Activated T-cell treated with anti-CD3 and anti-CD28 coated beads for 24 hours (primary cell): ENCODE results near the gene SIMC1.

Source experiments
- DNase-seq: peaks from one replicate; pipeline ENCODE4 v3.0.0-alpha.2; 2020; ENCODE audit warnings: low read depth

Gene SIMC1

GRCh38 chr5:176388444-176389134 lies 150.4 kb downstream of the SIMC1 start, which contains the start of the genes HIGD2A and NOP16:
HIGD2A (plus strand) TSS chr5:176388751; CDS start chr5:176388820, 69 bp downstream.
NOP16 (minus strand) TSS chr5:176388598; CDS start chr5:176388539, 59 bp downstream.
- DNase-seq = peak; percentile 99

- no peak for DNase-seq
These were observed 151.2 kb downstream of the SIMC1 start for GRCh38 chr5:176389135-176390123.

DNA sequence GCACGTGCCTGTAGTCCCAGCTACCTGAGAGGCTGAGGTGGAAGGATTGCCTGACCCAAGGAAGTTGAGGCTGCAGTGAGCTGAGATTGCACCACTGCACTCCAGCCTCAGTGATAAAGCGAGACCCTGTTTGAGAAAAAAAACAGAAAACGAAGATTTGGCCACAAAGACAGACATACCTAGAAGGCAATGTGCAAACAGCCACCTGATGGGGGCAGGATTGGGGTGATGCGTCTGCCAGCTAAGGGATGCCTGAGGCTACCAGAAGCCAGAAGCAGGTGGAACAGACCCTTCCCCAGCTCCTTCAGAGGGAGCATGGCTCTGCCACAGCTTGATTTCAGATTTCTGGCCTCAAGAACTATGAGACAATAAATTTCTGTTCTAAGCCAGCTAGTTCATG lies 153.3 kb downstream of the SIMC1 start:
- no peak for DNase-seq

DNA sequence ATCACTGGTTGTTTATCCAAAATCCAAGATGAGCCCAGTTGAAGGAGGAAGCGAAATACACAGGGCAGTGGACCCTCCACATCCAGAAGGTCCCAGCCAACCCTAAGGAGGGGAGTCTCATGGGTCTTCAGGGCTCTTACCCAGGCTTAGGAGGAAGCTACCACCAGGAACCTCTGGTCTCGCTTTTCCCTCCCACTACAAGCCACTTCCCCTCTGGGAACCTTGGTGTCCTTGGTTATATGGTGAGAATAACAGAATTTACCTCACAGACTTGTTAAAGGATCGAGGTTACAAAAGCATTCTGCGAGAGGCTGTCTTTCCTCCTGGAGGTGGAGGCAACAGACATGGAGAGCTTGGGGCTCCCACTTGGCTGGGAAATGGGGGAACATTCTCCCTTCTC lies 153.8 kb downstream of the SIMC1 start:
- no peak for DNase-seq

GRCh38 chr5:176392526-176392925 lies 154.3 kb downstream of the SIMC1 start:
- DNase-seq = no peak

DNA sequence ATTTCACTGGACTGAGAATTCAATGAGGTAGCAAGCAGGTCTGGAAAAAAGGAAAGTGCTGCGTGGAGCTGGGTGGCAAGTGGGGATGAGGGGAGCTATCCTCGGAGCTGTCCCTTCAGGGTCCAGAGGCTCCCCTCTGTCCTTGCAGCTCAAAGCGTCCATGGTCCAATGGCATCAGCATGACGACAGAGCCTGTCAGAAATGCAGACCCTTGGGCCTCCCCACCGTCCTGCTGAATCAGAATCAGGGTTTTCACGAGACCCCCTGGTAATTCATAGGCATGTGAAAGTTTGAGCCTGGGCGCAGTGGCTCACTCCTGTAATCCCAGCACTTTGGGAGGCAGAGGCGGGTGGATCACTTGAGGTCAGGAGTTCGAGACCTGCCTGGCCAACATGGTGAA lies 155.9 kb downstream of the SIMC1 start:
- no peak for DNase-seq

- no peak for DNase-seq
These were observed 156.9 kb downstream of the SIMC1 start for GRCh38 chr5:176394881-176395675.
